ENCODE data around the gene MKNK2. TPM values are rescaled to one million over a fixed set of nuclear protein-coding genes. Genes with fewer than 3 reads are reported as not detected.
A peak's percentile ranks its signal among the peaks of the same experiment; 100 is the strongest.
"Not testable (repeated sequence)": the region's sequence is repeated elsewhere in the genome, so short reads cannot be mapped to it uniquely, and the experiment has no call there.

MKNK2 gene
- polyA plus RNA-seq, 1 donor (not counting 4 experiments of a cell fraction or from before 2014, with no cell fraction given), result 88.3 TPM

DNA sequence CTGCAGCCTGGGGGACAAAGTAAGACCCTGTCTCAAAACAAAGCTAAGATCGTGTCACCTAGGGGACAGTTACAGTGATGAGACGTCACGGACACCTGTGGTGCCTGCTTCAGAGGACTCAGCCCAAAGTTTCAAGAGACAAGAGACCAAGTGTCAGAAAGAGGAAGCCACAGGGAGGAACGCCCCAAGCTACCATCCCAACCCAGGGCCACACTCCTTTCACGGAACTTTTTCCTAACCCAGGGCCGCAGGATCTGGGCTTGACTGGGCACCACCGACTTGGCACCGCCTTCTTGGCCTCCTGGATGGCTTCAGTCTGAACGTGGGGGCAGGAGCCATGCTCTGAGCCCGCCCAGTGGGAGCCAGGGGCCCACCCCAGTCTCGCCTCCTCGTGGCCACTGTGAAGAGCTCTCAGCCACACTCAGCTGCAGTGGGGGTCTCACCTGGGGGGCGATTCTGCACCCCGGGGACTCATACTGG lies 36.6 kb upstream of the MKNK2 start:
- Histone ChIP-seq H3K9ac (ENCODE audit: control insufficient read depth, extremely low read depth, insufficient read depth, low read length) (peak overlapping the region; percentile 32), H3K4me1 (ENCODE audit: control insufficient read depth, extremely low read depth, insufficient read depth, low read length) (peaks cover 63% of the 10 kb centered on the region), H3K9me1 (ENCODE audit: control insufficient read depth, extremely low read depth, insufficient read depth, low read length) (no peaks in the 10 kb centered on the region), H3K9me3 (ENCODE audit: control insufficient read depth, low read depth, low read length) (no peaks in the 10 kb centered on the region), H3K79me2 (ENCODE audit: control insufficient read depth, insufficient read depth, low read length) (peaks cover 20% of the 10 kb centered on the region), H3K27ac (ENCODE audit: control insufficient read depth, insufficient read depth, low read length) (peak overlapping the region; percentile 94), H4K20me1 (ENCODE audit: control insufficient read depth, extremely low read depth, insufficient read depth, low read length) (no peaks in the 10 kb centered on the region), H3K36me3 (ENCODE audit: control insufficient read depth in 2 of 2, extremely low read depth in 1 of 2, insufficient read depth in 2 of 2, low read length in 2 of 2) (peaks cover 2 to 12% of the 10 kb centered on the region in 2 experiments), H3K27me3 (ENCODE audit: control insufficient read depth, extremely low read depth, insufficient read depth, low read length) (no peaks in the 10 kb centered on the region), H3K4me2 (ENCODE audit: control insufficient read depth, extremely low read depth, insufficient read depth, low read depth, low read length) (peak overlapping the region; percentile 23), H3K4me3 (ENCODE audit: control insufficient read depth in 2 of 3, extremely low read depth in 1 of 3, insufficient read depth in 2 of 3, low read depth in 1 of 3, low read length in 3 of 3) (no peak overlapping the region), H2AFZ (ENCODE audit: control insufficient read depth, low read length) (no peak overlapping the region)
- dilution Hi-C loops (cut with MboI; ENCODE audit: extremely low pct_ligation_motif_present, low sequenced_read_pairs), result no loop called here
- no peak for TF ChIP-seq EZH2 (IDR thresholded peaks at IDR 0.05; ENCODE audit: low read length)
- TF ChIP-seq, protein P1, sequence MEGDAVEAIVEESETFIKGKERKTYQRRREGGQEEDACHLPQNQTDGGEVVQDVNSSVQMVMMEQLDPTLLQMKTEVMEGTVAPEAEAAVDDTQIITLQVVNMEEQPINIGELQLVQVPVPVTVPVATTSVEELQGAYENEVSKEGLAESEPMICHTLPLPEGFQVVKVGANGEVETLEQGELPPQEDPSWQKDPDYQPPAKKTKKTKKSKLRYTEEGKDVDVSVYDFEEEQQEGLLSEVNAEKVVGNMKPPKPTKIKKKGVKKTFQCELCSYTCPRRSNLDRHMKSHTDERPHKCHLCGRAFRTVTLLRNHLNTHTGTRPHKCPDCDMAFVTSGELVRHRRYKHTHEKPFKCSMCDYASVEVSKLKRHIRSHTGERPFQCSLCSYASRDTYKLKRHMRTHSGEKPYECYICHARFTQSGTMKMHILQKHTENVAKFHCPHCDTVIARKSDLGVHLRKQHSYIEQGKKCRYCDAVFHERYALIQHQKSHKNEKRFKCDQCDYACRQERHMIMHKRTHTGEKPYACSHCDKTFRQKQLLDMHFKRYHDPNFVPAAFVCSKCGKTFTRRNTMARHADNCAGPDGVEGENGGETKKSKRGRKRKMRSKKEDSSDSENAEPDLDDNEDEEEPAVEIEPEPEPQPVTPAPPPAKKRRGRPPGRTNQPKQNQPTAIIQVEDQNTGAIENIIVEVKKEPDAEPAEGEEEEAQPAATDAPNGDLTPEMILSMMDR (optimal IDR thresholded peaks at IDR 0.05 in 1 of 3, IDR thresholded peaks at IDR 0.05 in 1 of 3, conservative IDR thresholded peaks at IDR 0.05 in 1 of 3; ENCODE audit: extremely low read depth in 1 of 3, insufficient read depth in 2 of 3, low read length in 3 of 3), result no peak
- DNase-seq (ENCODE audit: low read depth, low spot score), result no peak
- FAIRE-seq, result no peak

DNA sequence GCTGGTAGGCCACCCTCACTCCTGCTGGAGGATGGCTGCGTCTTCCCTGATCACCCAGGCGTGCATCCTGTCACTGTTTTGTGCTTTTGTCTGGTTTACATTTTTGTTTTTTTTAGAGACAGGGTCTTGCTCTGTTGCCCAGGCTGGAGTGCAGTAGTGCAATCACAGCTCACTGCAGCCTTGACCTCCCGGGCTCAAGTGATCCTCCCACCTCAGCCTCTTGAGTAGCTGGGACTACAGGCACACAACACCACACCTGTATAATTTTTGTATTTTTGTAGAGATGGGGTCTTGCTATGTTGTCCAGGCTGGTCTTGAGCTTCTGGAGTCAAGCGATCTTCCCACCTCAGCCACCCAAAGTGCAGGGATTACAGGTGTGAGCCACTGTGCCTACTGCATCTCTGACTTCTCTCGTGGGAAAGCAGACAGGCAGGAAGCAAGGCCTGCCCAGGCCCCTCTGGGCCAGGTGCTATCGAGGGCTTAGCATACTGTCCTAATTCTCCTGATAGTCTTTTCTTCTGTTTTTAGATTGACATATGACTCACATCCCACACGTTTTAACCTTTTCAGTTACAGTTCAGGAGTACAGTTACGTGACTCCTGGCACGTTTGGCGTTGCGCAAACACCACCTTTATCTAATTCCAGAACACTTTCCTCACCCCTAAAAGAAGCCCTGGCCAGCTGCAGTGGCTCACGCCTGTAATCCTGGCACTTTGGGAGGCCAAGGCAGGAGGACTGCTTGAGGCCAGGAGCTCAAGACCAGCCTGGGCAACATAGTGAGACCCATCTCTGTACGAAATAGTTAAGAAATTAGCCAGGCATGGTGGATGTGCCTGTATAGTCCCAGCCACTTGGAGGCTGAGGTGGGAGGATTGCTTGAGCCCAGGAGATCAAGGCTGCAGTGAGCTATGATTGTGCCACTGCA lies 35.9 kb upstream of the MKNK2 start:
- FAIRE-seq, result peak; percentile 17
- dilution Hi-C loops (cut with MboI; ENCODE audit: extremely low pct_ligation_motif_present, low sequenced_read_pairs), result not testable (repeated sequence)
- H3K27ac ChIP-seq (ENCODE audit: control insufficient read depth, insufficient read depth, low read length), result peak overlapping the region; percentile 94

More for the DNA sequence above, 35.9 kb upstream of the MKNK2 start:
- not testable (repeated sequence) for H2AFZ ChIP-seq (ENCODE audit: control insufficient read depth, low read length); H3K27me3 ChIP-seq (ENCODE audit: control insufficient read depth, extremely low read depth, insufficient read depth, low read length); H4K20me1 ChIP-seq (ENCODE audit: control insufficient read depth, extremely low read depth, insufficient read depth, low read length); H3K9me1 ChIP-seq (ENCODE audit: control insufficient read depth, extremely low read depth, insufficient read depth, low read length); H3K4me3 ChIP-seq (ENCODE audit: control insufficient read depth in 2 of 3, extremely low read depth in 1 of 3, insufficient read depth in 2 of 3, low read depth in 1 of 3, low read length in 3 of 3); H3K9me3 ChIP-seq (ENCODE audit: control insufficient read depth, low read depth, low read length)
- Histone ChIP-seq H3K79me2 (ENCODE audit: control insufficient read depth, insufficient read depth, low read length) (peaks cover 21% of the 10 kb centered on the region), H3K36me3 (ENCODE audit: control insufficient read depth in 2 of 2, extremely low read depth in 1 of 2, insufficient read depth in 2 of 2, low read length in 2 of 2) (peaks cover 5 to 13% of the 10 kb centered on the region in 2 experiments), H3K4me1 (ENCODE audit: control insufficient read depth, extremely low read depth, insufficient read depth, low read length) (peaks cover 62% of the 10 kb centered on the region), H3K4me2 (ENCODE audit: control insufficient read depth, extremely low read depth, insufficient read depth, low read depth, low read length) (peak overlapping the region; percentile 23), H3K9ac (ENCODE audit: control insufficient read depth, extremely low read depth, insufficient read depth, low read length) (peak overlapping the region; percentile 32)
- DNase-seq (ENCODE audit: low read depth, low spot score), result peak; percentile 59
